Activated CD4-positive, alpha-beta T cell treated with anti-CD3 and anti-CD28 coated beads, Interleukin-2, amount 50 U/mL, for 4 hours (primary cell): ENCODE data around the gene ASTN2.

Source experiments
- DNase-seq, 2 experiments: peaks; one replicate each; pipeline ENCODE4 v3.0.0-alpha.2; 2020

ASTN2 gene

GRCh38 chr9:116789081-116789480 lies 625.8 kb downstream of the ASTN2 start:
- DNase-seq: no peak

DNA sequence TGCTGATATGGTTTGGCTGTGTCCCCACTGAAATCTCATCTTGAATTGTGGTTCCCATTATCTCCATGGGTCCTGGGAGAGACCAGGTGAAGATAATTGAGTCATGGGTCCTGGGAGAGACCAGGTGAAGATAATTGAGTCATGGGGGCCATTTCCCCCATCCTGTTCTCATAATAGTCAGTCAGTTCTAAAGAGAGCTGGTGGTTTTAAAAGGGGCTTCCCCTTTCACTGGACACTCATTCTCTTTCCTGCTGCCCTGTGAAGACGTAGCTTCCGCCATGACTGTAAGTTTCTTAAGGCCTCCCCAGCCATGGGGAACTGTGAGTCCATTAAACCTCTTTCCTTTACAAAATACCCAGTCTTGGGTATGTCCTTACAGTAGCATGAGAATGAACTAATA lies 628.1 kb downstream of the ASTN2 start:
- no peak for DNase-seq

GRCh38 chr9:116777116-116777515 lies 637.7 kb downstream of the ASTN2 start:
- DNase-seq: no peak

DNA sequence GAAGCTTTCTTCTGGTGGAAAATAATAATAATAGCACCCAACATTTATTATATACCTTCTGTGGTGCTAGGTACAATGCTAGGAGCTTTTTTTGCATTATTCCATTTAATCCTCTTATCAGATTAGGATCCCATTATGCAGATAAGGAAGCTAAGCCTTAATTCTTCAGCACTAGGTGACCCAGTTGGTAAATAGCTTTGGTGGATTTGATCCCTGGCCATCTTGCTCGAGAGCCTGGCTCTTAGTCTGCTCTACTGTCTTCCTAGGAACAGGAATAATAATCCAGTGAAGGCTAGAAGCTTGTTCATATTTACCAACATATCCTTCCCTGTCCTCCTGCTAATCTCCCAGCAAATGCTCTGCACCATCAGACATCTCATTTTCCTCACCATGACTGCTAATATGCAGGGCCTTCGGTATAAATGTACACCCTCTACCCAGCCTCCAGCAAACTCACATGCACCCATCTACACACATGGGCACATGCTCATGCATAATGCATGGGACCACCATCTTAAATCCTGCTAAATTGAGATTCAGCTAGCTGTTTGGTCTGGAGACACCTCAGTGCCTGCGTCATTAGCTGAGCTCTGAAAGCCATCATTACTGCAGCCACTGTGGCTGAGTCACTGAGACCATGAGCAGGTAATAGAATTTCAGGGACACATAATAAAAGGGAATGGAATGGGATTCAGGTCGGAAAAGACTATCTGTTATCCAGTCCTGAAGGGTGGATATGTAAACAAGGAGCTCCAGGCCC lies 640.3 kb downstream of the ASTN2 start:
- no peak for DNase-seq

- DNase-seq: no peak
Observed at GRCh38 chr9:116767219-116767618, 647.6 kb downstream of the ASTN2 start.

DNA sequence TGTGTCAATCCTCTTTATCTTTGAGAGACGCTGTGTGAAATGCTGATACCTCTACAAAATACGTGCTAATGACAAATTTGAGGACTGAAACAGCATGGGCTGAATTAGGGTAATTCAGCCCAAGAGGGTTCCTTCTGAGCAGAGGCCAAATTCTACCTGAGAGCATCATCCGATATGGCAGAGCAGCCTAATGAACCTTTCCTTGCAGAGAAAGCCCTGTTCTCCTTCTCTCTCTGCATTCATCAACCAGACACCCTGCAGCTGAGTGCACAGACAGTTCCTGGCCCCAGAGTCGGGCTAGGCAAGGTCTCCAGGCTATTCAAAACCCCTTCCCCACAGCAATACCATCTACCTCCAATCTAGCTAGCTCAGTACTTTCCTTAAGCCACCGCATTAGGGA lies 649.8 kb downstream of the ASTN2 start:
- DNase-seq: no peak

DNA sequence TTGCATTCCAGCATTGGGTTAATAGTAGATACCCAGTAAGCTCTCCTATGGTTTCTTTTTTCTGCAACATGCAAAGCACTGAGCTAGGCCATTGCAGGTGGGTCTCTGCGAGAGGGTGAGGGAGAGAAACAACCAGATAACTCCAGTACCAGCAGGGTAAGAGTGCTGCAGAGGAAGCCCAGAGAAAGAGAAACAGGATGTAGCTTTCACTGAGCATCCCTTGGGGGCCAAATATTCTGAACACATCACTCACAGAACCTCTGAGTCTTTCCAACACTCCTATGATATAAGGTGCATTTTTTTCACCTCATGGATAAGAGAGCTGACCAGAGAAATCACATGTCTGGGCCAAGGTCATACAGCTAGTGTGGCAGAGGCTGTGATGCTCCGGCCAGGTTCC lies 651.1 kb downstream of the ASTN2 start:
- DNase-seq: no peak

- DNase-seq: no peak
Observed at GRCh38 chr9:116760636-116761035, 654.2 kb downstream of the ASTN2 start.

DNA sequence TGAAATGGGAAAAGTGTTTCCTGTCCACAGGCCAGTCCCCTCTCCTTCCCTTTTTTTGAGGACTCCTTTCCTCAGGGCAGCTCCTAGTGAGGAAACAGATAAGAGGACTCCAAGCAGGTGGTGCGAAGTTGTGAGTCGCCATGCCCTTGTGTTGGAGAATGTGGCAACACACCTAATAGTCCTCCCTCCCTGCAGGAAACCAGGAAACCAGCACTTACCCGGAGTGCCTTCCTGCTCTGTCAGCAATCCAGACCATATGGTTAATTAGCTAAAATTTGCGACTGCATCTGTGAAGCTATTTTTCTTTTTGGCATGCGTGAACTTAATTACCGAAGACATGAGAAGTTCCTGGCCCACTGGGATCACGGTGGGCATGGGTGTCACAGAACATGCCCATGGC lies 657.8 kb downstream of the ASTN2 start:
- no peak for DNase-seq

- no peak for DNase-seq
Observed at GRCh38 chr9:116753389-116753788, 661.5 kb downstream of the ASTN2 start.

- no peak for DNase-seq
Observed at GRCh38 chr9:116750510-116750909, 664.3 kb downstream of the ASTN2 start.

- no peak for DNase-seq
Observed at GRCh38 chr9:116749772-116750171, 665.1 kb downstream of the ASTN2 start.

DNA sequence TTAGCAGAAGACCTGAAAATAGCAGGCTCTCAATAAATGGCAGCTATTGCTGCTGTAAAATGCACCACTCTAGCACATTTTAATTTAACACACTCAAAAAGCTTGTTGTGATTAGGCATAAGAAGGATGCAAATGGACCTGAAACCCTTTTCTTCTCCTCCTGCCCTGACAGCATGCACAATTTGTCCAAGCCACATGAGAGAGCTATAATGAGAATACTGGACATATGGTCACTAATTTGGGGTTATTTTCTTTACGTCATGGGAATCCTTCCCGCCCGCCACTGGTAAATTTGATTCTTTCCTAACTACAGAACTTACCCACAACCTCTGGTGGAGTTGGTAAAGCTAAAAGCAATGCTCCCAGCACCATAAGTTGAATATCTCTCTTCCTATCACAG lies 665.7 kb downstream of the ASTN2 start:
- DNase-seq: no peak

DNA sequence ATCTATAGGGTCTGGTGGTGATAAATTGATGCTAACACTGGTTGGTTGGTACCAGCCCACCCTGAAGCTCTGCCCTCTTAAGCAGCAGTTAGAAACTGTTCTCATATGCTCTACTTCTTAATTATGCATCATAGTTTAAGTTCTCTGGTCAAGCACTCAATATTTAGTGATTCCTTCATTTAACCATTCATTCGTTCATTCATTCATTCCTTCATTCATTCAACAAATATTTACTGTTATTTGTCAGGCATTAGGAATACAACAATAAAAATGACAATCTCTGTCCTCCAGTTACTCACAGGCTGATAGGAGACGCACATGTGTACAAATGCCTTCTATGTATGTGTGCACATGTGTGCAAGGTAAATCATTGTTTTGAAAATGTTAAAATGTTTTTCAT lies 673.1 kb downstream of the ASTN2 start:
- DNase-seq: no peak

DNA sequence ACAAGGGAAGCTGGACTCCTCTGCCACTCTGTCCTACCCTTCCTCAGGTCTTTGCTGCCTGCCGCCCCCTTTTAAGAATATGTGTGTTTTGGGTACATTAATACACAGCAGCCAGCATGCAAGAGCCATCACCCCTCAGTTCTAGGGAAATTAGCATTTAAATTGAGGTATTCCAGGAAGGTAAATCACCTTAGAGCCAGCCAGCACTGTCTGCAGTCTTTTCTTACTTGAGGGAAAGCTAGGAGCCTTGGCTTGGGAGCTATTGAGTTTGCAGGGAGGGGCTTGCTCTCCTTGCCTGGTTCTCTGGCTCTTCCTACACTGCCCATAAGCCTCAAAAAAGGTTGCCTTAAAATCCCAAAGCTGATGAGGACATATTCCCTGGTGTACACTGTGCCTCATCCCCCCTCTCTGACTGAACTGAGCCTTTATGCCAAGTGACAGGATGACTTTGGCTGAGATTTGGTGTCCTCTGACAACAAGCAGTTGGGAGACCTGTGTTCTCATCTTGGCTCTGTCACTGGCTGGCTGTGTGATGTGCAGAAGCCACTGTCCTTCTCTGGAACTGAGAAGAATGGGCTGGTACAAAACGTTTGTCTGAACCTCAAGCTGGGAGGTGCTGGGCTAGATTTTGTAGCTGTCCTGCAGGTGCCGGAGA lies 673.6 kb downstream of the ASTN2 start:
- no peak for DNase-seq

DNA sequence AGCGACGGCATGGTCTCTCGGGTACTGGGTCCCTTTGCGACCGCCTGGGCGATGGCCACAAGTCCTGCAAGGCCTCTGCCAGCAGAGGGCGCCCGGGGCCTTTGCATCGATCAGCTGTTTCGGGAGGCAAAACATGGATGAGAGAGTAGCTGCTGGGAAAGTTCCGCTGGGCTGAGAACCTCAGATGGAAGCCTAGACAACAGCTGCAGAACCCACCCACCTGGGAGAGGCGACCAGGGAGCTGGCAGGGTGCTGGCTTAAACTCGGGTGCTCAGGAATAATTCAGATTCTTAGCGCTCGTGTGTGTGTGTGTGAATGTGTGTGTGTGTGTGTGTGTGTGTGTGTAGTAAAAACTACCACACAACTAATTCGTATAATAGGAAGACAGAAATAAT lies 677.7 kb downstream of the ASTN2 start:
- DNase-seq: peak; percentile 7 to 28

DNA sequence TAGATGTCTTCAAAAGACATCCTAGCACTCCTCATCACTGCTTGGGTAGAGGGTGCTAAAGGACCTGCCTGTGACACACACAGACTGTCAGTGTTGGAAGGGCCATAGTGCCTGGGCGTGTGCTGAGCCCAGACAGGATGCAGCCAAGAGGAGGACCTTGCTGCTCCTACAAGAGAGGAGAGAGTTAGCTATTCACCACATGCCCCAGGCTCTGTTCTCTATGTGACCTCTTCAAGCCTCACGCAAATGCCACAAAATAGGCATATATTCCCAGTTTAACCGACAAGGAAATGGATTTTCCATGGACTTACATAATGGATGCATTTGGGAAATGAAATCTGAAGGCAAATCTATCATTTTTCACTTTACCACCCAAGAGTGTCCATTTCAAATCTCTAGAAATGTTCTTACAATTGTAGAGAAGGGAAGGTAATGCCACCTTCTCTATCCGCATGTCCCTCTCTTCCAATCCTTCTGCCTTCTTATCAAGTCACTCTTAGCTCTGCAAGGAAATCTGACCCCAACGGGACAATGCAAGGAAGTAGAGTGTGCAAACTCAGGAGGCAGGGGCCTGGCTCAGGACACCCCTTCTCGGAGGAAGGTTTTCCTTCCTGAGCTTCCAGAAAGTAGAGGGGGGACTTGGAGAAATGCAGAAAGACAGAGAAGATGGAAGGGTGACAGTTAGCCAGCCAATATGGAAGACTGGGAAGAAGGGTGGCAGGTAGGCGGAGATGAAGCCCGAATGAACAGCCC lies 678.3 kb downstream of the ASTN2 start:
- no peak for DNase-seq

- DNase-seq: no peak
Observed at GRCh38 chr9:116733010-116733641, 681.7 kb downstream of the ASTN2 start.

DNA sequence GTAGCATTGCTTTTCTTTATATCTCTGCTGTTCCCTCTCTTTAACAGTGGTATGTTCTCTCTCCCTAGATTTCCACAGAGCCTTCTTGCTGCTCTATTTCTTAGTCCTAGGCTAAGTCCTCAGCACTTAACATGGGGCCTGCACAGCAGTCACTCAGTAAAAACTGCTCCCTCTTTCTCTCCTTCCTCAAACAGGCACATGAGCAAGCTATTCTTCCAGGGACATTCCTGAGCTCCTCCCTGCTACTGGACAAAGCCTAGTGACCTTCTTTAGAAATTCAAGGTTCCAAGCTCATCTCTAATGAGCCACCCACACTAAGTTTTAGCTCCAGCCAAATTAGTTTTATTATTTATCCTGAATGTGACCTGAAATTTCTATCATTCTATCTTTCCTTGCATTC lies 688.3 kb downstream of the ASTN2 start:
- DNase-seq: no peak

- no peak for DNase-seq
Observed at GRCh38 chr9:116724123-116724522, 690.7 kb downstream of the ASTN2 start.

DNA sequence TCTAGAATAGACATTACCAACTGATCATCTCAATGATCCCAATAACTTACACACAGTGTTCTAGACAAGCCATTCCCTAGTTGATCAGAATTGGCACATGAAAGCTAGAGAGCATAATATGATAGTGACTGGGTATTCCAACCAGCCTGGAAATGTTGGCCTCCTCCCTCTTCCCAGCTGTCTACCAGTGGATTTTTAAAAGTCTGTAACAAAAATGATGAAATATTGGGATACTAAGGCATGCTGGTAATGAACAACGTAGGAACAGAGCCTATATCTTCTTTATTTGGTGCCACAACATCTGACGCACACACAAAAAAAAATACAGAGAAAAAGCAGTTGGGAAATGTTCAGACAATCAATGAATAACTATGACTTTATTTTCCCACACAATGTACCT lies 692.9 kb downstream of the ASTN2 start:
- no peak for DNase-seq

GRCh38 chr9:116721411-116721810 lies 693.4 kb downstream of the ASTN2 start:
- no peak for DNase-seq

GRCh38 chr9:116720111-116720510 lies 694.7 kb downstream of the ASTN2 start:
- DNase-seq: no peak

DNA sequence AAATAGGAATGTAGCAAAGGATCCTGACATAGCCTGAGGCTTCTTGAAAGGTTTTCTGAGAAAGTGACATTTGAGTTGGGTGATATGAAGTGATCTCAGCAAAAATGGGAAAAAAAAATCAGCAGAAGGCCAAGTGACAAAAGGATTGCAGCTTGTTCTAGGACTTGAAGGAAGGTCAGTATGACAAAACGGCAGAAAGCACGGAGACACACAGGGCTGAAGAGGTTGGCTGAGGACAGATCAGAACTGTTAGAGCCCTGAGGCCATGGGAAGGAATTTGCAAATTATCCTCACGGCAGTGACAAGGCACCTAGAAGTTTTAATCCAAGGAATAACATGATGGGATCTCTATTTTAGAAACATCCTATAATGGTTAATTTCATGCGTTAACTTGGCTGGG lies 696.7 kb downstream of the ASTN2 start:
- DNase-seq: no peak
